DMS53 treated with DMSO at 0.1 percent for 48 hours (cell line): ENCODE measurements around the gene B3GNT4.
"Not testable (repeated sequence)": the region's sequence is repeated elsewhere in the genome, so short reads cannot be mapped to it uniquely, and the experiment has no call there.

Experiments used
- DNase-seq: peaks from one replicate; lab custom pipeline; 2025; ENCODE audit not compliant: unreplicated experiment; lab: John Stamatoyannopoulos, UW

B3GNT4 gene

DNA sequence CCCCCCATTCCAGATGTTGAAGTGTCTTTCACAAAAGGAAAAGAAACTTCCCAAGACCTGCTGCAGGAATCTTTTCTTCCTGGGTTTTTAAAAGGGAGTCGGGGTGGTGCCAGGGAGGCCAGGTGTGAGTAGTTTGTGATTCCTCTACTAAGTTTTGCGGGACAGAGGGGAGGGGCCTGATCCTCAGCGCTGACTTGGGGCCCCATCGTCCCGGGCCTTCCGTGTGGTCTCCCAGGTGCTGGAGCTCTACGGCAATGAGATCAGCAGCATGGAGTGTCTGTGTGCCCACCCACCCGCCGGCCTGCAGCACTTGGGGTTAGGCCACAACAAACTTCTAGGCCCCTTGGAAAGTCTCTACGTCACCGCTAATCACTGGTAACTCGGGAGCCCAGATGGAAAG lies 16.0 kb upstream of the B3GNT4 start:
- no peak for DNase-seq

DNA sequence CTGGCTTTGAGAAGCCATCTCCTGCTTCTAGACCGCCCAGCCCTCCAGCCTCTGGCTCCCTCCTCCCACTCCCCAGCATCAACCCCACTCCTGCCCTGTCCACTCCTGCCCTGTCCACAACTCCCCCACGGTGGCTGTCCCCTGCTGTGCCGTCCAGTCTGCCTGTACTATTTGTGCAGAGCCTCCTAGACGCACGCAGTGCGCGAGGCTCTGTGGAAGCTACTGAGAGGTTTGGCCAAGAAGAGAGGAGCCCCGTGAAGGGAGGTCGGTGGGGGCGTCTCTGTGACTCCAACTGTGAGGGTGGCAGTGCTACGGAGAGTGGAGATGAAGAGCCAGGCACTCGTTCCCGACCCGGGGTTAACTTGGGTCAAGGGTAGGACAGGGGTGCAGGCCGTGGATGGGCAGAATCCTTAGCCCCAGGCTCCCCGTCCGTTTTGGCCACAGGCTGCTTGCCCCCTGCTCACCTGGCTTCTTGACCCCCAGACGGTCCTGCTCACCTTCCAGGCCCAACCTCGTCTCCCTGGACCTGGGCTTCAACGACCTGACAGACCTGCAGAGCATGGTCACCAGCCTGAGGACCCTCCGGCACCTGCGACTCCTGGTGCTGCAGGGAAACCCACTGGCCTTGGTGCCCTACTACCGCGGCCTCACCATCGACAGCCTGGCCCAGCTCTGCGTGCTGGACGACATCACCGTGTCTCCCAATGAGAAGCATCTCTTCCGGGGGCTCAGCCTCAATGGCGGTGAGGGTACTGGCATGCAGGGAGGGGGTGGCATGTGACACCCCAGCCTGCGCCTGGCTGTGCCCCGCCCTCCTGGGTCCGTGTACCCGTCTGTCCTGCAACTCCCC lies 13.7 kb upstream of the B3GNT4 start:
- DNase-seq = no peak

DNA sequence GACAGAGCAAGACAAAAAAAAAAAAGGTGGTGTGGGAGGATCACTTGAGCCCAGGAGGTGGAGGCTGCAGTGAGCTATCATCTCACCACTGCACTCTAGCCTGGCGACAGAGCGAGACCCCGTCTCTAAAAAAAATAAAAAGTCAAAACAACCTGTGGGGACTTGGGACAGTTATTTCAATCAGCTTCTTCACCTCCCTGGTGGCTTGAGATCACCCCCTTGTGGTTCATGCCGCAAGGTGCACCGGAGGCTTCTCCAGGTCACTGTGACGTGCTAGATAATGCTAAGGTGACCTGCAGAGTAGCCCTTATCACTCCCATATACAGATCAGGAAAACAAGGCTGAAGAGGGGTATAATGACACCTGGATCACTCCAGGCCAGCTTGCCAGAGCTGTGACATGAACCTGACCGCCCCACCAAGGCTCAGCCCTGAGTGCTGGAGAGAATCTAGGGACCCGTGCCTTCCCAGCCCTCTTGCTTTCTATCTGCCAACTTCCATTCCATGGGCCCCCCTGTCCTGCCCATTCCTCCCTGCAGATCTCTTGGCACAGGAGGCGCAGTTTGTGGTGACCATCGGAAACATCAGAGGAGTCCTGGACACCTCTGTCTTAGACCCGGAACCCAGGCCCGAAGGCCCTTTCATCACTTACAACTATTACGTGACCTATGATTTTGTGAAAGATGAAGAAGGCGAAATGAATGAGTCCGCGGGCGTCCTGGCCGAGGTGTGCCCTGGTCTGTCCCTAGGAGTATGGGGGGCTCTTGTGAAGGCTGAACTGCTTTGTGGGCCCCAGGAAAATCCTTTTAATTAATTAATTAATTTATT lies 12.5 kb upstream of the B3GNT4 start:
- peak; percentile 62 for DNase-seq

DNA sequence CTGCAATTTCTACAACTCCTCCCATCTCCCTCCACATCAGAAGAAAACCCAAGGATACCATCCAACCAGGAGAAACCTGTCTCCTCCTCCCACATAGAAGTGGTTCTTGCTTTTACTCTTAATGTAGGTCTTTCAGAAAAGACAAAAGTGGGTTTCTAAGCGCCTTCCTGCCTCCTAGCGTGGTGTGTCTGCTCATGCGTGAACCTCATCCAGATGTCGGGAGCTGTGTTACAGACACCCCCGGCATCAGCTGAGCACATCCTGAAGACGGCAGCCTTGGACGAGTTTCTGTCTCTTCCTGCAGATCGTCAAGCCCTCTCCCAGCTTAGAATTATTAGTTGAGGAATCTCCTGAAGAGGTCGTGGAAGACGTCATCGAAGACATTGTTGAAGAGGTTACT lies 11.1 kb upstream of the B3GNT4 start:
- DNase-seq = no peak

DNA sequence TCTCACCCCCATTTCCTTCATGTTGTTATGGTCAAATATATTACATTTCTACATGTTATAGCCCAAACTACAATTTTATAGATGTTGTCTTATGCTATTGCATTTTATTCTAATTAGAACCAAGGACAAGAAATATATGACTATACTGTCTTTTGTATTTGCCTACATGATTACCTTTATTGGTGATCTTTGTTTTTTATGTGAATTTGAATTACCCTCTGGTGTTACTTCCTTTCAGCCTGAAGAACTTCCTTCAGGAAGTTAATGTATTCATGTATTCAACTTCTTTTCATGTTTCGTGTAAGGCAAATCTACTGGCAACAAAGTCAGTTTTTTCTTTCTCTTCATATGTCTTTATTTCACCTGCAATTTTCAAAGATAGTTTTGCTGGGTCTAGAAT lies 8.7 kb upstream of the B3GNT4 start:
- DNase-seq = no peak

DNA sequence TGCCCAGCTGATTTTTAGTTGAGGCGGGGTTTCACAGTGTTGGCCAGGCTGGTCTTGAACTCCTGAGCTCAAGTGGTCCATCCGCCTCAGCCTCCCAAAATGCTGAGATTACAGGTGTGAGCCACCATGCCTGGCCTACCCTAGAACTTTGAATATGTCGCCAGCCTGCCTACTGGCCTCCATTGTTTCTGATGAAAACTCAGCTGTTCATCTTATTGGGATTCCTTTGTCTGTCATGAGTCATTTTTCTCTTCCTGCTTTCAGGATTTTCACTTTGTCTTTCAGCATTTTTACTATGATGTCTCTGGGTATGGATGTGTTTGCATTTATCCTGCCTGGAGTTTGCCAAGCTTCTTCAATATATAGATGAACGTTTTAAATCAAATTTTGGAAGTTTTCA lies 8.1 kb upstream of the B3GNT4 start:
- no peak for DNase-seq

DNA sequence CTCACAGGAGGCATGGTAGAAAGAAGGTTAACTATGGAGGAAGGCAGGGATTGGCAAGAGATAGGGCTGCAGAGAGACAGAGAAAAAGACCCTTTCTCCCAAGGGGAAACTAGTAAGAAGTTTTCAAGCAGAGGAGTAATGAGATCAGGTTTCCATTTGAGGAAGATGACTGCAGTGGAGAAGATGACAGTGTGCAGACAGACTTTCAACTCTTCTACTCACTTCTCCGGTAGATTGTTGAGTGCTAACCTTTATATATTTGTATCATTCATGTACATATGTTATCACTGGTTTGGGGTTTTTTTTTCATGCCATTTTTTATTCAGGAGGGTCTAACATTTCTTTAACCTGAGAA lies 5.9 kb upstream of the B3GNT4 start:
- DNase-seq = no peak

DNA sequence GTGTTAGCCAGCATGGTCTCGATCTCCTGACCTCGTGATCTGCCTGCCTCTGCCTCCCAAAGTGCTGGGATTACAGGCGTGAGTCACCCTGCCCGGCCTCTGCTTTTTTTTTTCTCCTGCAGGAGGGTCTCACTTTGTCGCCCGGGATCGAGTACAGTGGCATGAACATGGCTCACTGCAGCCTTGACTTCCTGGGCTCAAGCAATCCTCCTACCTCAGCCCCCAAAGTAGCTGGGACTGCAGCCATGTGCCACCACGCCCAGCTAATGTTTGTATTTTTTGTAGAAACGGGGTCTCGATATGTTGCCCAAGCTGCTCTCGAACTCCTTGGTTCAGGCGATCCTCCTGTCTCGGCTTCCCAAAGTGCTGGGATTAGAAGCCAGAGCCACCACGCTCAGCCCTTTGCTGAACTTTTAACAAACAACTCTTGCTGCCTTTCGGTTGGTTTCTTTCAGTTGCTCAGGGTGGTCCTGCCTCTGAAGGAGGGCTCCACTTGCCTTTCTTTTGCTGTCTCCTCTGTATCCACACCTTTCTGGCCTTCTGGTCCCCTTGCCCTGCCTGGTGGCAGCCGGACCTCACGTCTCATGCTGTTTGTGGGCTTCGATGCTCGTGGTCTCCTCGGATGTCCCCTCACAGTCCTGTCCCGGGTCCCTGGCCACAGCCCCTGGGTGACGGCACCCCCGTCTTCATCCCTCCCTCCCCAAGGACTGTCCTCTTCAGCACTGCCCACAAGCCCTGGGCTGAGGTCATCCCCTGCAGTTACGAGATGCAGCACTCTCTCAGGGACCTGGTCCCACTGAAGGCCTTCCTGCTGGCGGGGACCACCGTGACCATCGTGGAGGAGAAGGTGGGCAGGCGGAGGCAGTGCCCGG lies 3.8 kb upstream of the B3GNT4 start:
- no peak for DNase-seq

DNA sequence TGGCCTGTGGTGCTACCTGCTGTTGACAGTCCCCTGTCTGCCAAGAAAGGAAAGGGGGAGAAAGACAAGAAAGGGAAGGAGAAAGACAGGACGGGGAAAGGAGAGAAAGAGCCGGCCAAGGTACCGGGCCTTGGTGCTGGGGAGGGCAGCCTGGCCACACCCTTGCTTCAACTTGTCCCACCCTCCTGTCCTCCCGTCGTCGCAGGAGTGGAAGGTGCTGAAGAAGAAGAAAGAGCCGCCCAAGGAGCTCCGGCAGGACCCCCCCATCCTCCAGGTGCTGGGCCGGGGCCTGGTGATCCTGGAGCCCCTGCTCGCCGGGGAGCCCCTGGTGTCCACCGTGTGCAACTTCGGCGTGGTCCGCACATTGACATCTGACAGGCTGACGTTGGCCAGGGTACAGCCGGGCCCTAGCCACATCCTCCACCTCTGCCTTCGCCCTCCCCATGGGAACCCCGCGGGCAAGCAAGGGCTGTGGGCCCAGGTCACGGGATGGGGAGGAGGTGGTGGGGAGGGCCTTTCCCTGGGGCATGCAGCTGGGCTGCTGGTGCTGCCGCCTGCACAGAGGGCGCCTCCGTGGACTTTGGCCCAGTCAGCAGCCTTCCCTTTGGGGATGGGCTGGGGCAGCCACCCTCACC lies 2.9 kb upstream of the B3GNT4 start:
- DNase-seq = no peak

DNA sequence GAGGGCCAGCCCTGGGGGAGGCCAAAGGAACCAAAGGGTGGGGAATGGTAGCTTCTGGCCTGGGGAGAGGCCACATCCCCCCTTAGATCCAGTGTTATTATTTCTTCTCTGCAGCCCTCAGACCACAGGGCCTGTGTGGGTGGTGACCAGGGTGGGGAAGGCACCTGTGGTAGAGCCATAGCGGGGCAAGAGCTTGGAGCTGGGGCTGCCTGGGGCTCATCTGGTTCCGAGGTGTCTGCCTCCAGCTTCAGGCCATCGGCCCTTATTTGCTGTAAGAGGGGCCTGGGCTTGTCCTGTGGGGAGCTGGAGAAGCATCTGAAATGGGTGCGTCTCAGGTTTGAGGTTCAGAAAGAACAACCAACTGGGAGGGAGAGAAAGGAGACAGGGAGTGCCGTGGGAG lies 2.1 kb upstream of the B3GNT4 start:
- DNase-seq = no peak

DNA sequence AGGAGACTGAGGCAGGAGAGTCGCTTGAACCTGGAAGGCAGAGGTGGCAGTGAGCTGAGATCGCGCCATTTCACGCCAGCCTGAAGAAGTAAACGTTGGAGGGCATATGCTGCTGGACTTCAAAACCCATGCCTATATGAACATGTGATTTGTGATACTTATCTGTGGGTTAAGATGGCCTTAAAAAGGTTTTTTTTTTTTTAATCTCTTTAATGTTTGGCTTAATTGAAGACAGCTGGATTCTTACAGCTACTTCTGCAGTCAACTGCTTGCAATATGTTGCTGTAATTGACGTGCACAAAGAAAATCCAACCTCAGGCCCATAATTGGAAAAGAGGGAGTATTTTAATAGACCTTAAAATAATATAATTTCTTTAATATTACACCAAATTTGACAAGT lies 1.5 kb upstream of the B3GNT4 start:
- DNase-seq = no peak

DNA sequence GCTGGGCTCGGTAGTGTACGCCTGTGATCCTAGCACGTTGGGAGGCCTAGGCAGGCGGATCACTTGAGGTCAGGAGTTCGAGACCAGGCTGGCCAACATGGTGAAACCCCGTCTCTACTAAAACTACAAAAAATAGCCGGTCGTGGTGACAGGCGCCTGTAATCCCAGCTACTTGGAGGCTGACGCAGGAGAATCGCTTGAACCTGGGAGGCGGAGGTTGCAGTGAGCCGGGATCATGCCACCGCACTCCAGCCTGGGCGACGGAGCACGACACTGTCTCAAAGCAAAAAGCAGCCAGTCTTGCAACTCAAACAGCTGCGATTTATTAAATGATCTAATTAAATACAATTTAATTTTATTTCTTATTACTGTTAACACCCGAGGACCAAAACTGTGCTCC lies 698 bp upstream of the B3GNT4 start:
- DNase-seq = not testable (repeated sequence)

DNA sequence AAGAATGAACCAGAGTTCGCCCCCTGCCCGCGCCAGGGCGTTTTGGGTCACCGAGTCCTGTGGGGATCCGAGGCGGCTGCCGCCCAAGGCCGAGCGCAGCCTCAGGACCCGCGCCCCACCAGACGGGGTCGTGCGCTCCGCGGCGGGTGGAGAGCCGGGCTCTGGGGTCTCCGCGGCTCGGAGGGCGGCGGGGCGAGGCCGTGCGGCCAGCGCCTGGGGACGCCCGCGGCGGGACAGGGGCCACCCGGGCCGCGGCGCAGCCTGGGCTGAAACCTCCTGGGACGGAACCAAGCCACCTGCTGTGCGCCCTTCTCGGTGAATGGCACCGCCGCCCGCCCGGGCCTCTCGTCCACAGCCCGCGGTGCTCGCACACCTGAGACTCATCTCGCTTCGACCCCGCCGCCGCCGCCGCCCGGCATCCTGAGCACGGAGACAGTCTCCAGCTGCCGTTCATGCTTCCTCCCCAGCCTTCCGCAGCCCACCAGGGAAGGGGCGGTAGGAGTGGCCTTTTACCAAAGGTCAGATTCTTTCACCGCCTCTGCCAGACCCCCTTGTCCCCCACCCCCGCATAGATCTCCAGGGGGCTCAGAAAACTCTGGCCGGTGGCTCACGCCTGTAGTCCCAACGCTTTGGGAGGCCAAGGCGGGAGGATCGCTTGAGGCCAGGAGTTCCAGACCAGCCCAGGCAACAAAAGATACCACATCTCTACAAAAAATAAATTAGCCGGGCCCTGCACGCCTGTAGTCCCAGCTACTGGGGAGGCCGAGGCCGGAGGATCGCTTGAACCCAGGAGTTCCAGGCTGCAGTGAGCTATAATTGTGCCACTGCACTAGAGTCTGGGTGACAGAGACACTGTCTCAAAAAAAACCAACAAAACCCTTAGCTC lies 901 bp downstream of the B3GNT4 start:
- DNase-seq = no peak

DNA sequence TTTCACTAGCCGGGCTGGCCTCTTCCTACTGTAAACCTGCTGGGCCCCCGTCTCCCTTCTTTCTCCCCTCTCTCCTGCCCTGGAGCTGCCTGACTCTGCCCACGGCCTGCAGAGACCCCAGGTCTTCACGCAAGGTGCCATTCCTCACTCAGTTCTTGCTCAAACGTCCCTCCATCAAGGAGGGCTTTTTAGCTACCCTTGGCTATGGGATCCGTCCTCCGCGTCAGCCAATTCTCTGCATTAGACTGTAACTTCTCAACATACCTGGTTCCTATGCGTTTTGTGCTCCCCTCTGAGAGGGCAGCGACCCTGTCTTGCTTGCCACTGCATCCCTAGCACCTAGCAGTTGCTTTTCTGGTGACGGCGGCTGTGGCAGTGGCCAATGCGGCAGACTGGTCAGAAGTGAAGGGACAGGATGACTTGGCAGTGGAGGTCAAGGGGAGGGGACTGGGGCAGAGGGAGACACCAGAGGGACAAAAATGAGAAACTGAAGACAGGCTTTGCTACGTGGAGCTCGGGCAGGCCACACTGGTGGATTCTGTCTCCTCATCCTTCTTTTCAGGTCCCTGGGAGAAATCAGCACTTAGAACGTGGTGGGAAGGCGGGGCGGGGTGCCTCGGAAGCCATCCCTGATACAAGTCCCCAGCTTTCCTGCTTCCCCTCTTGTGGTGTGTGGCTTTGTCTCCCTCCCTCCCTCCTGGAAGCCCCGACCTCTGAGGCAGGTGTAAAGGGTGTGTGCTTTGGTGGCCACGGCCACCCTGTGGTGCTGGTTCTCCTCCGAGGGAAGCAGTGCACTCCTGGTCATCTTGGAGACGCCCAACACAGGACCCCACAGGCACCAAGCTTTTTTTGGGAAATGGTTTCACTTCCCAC lies 1.8 kb downstream of the B3GNT4 start:
- no peak for DNase-seq

DNA sequence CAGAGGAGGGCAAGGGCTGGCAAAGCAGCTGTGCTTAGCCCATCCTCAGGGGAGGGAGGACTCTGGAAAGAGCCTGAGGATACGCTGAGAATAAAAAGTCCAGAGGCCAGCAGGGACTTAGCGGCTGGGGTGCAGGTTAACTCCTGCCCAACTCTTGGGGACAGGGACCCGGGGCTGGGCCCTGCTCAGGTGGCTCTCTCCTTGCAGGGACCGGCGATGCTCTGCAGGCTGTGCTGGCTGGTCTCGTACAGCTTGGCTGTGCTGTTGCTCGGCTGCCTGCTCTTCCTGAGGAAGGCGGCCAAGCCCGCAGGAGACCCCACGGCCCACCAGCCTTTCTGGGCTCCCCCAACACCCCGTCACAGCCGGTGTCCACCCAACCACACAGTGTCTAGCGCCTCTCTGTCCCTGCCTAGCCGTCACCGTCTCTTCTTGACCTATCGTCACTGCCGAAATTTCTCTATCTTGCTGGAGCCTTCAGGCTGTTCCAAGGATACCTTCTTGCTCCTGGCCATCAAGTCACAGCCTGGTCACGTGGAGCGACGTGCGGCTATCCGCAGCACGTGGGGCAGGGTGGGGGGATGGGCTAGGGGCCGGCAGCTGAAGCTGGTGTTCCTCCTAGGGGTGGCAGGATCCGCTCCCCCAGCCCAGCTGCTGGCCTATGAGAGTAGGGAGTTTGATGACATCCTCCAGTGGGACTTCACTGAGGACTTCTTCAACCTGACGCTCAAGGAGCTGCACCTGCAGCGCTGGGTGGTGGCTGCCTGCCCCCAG lies 2.8 kb downstream of the B3GNT4 start:
- no peak for DNase-seq

DNA sequence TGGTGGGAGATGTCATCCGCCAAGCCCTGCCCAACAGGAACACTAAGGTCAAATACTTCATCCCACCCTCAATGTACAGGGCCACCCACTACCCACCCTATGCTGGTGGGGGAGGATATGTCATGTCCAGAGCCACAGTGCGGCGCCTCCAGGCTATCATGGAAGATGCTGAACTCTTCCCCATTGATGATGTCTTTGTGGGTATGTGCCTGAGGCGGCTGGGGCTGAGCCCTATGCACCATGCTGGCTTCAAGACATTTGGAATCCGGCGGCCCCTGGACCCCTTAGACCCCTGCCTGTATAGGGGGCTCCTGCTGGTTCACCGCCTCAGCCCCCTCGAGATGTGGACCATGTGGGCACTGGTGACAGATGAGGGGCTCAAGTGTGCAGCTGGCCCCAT lies 3.5 kb downstream of the B3GNT4 start:
- no peak for DNase-seq

DNA sequence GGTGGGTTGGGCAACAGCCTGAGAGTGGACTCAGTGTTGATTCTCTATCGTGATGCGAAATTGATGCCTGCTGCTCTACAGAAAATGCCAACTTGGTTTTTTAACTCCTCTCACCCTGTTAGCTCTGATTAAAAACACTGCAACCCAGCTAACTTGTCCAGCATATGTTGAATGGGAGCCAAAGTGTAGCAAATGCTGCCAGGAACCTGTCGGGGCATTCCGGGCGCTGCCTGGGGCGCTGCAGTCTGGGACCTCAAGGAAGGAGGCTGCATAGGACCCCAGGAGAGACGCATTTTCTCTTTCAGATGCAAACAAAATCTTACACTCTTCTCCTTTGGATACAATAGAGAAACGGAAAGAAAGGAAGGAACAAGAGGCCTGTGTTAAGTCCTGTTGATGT lies 3.9 kb downstream of the B3GNT4 start:
- no peak for DNase-seq

DNA sequence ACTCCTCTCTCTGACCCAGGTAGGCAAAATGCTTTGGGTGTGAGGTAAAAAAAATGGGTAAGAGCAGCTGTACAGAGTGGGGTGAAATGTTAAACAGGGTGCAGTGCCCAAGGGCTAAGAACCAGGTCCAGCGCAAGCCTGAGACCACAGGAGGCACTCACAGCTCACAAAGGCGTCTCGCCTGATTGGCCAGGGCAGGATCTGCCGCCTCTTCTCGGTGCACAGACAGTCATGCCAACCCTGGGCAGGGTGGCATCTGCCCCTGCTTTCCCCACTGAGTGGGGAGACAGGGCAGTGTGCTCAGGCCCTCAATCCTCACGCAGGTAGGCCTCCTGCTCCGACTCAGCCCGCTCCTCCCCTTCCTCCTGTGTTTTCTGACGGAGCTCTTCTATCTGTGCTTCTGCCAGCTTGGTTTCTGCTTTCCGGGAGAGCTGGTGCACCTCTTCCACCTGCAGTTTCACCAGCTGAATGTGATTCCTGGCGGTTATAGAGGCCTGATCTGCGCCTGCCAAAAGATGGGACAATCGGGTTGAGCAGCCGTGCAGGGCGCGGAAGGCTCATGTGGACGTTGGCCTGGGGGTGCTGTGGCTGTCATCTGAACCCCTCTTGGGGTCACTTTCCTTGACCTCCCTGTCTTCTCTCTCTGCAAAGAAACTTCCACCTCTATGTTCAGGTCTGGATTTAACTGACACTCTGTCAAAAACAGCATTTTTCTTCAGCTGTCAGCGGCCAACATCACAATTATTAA lies 4.7 kb downstream of the B3GNT4 start:
- DNase-seq = no peak
